Measurements from ENCODE around the gene PRPF39. TPM values are rescaled to one million over a fixed set of nuclear protein-coding genes. Genes with fewer than 3 reads are reported as not detected.

Gene PRPF39
- polyA plus RNA-seq, 1 of the 3 experiments (the other 2 are of a cell fraction): 14.6 TPM

- no peak overlapping the region for H3K9ac ChIP-seq
- no peak overlapping the region for H3K4me2 ChIP-seq
- no peaks in the 10 kb centered on the region for H3K27me3 ChIP-seq (ENCODE audit: insufficient read depth)
- H3K4me1 ChIP-seq (ENCODE audit: control insufficient read depth in 1 of 2, insufficient read depth in 2 of 2, low read depth in 1 of 2, low read length in 1 of 2): no peaks in the 10 kb centered on the region
- TF ChIP-seq CTCF (IDR thresholded peaks at IDR 0.05) (no peak), JUND (IDR thresholded peaks at IDR 0.05) (no peak), ELF1 (IDR thresholded peaks at IDR 0.05) (no peak), MAX (IDR thresholded peaks at IDR 0.05; ENCODE audit: low read depth) (no peak), GABPA (IDR thresholded peaks at IDR 0.05; ENCODE audit: low read depth) (no peak), USF1 (IDR thresholded peaks at IDR 0.05; ENCODE audit: borderline replicate concordance, low read depth) (no peak), TCF12 (IDR thresholded peaks at IDR 0.05) (no peak)
- H3F3A ChIP-seq (replicated peaks; ENCODE audit: insufficient read depth): no peaks in the 10 kb centered on the region
- no peak overlapping the region for H2AFZ ChIP-seq (ENCODE audit: low read depth)
- H3K9me3 ChIP-seq: no peaks in the 10 kb centered on the region
- H3K36me3 ChIP-seq (replicated peaks in 1 of 2; ENCODE audit: control insufficient read depth in 1 of 2, insufficient read depth in 2 of 2, low read length in 1 of 2): peaks cover 0 to 2% of the 10 kb centered on the region in 2 experiments
- H4K20me1 ChIP-seq (ENCODE audit: insufficient read depth): no peaks in the 10 kb centered on the region
- H3K9me2 ChIP-seq: no peaks in the 10 kb centered on the region
- no peak overlapping the region for H3K4me3 ChIP-seq (ENCODE audit: low read depth in 2 of 2, low read length in 1 of 2)
- H3K27ac ChIP-seq (ENCODE audit: low read depth in 2 of 2, low read length in 1 of 2): no peak overlapping the region
- 100% methylated on average over 1 of the region's 2 CpGs for WGBS (ENCODE audit: low lambda C conversion rate)
- H3K79me2 ChIP-seq (ENCODE audit: insufficient read depth): no peaks in the 10 kb centered on the region
- CTCF ChIA-PET: no interaction called here
- no peak for DNase-seq
- POLR2A ChIA-PET: no interaction called here
Observed at GRCh38 chr14:45039390-45039789, 44.5 kb upstream of the PRPF39 start.

DNA sequence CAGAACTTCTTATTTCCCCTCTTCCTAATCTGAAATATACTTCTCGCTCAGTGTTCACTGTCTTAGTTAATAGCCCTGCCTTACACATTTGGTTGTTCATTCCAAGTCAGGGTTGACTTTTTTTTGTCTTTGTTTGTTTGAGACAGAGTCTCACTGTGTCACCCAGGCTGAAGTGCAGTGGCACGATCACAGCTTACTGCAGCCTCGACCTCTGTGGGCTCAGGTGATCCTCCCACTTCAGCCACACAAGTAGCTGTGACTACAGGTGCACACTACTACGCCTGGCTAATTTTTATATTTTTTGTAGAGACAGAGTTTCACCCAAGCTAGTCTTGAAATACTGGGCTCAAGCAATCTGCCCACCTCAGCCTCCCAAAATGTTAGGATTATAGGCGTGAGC, 42.3 kb upstream of the PRPF39 start:
- ChIA-PET CTCF (no interaction called here), POLR2A (no interaction called here)
- Histone ChIP-seq H3K9ac (no peak overlapping the region), H4K20me1 (ENCODE audit: insufficient read depth) (no peaks in the 10 kb centered on the region), H3K9me3 (no peaks in the 10 kb centered on the region), H3K36me3 (replicated peaks in 1 of 2; ENCODE audit: control insufficient read depth in 1 of 2, insufficient read depth in 2 of 2, low read length in 1 of 2) (peaks cover 4% of the 10 kb centered on the region in 2 experiments), H3K4me1 (ENCODE audit: control insufficient read depth in 1 of 2, insufficient read depth in 2 of 2, low read depth in 1 of 2, low read length in 1 of 2) (no peaks in the 10 kb centered on the region), H2AFZ (ENCODE audit: low read depth) (no peak overlapping the region), H3K9me2 (no peaks in the 10 kb centered on the region), H3K4me2 (no peak overlapping the region), H3K79me2 (ENCODE audit: insufficient read depth) (no peaks in the 10 kb centered on the region), H3K27ac (ENCODE audit: low read depth in 2 of 2, low read length in 1 of 2) (no peak overlapping the region), H3F3A (replicated peaks; ENCODE audit: insufficient read depth) (no peaks in the 10 kb centered on the region), H3K4me3 (ENCODE audit: low read depth in 2 of 2, low read length in 1 of 2) (no peak overlapping the region), H3K27me3 (ENCODE audit: insufficient read depth) (no peaks in the 10 kb centered on the region)
- 95% methylated on average over 5 of the region's 5 CpGs for WGBS (ENCODE audit: low lambda C conversion rate)
- DNase-seq: no peak
- TF ChIP-seq ZBTB33 (IDR thresholded peaks at IDR 0.05; ENCODE audit: borderline replicate concordance, low read depth): no peak
- TF ChIP-seq FOSL2 (IDR thresholded peaks at IDR 0.05; ENCODE audit: borderline replicate concordance, low read depth): no peak
- no peak for TF ChIP-seq FOXJ3 (CRISPR knock-in tag; IDR thresholded peaks at IDR 0.05)
- TF ChIP-seq RCOR1 (IDR thresholded peaks at IDR 0.05; ENCODE audit: low read length): no peak
- no peak for TF ChIP-seq FOXM1 (IDR thresholded peaks at IDR 0.05; ENCODE audit: low read depth)
- no peak for TF ChIP-seq SIN3A (IDR thresholded peaks at IDR 0.05; ENCODE audit: borderline replicate concordance, low read depth, low read length)
- no peak for TF ChIP-seq SMC3 (IDR thresholded peaks at IDR 0.05; ENCODE audit: low read depth, low read length)
- TF ChIP-seq EP300 (IDR thresholded peaks at IDR 0.05; ENCODE audit: borderline replicate concordance in 1 of 2, low read depth in 1 of 2, low read length in 1 of 2): no peak
- no peak for TF ChIP-seq GATA2 (CRISPR knock-in tag; IDR thresholded peaks at IDR 0.05)
- TF ChIP-seq REST (IDR thresholded peaks at IDR 0.05; ENCODE audit: low read depth, low read length): no peak
- no peak for TF ChIP-seq EZH2phosphoT487 (IDR thresholded peaks at IDR 0.05; ENCODE audit: borderline replicate concordance, low read depth)
- no peak for TF ChIP-seq RXRA (IDR thresholded peaks at IDR 0.05; ENCODE audit: borderline replicate concordance, low read depth)
- no peak for TF ChIP-seq NFIC (IDR thresholded peaks at IDR 0.05; ENCODE audit: borderline replicate concordance)
- TF ChIP-seq, protein P1, sequence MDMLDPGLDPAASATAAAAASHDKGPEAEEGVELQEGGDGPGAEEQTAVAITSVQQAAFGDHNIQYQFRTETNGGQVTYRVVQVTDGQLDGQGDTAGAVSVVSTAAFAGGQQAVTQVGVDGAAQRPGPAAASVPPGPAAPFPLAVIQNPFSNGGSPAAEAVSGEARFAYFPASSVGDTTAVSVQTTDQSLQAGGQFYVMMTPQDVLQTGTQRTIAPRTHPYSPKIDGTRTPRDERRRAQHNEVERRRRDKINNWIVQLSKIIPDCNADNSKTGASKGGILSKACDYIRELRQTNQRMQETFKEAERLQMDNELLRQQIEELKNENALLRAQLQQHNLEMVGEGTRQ (IDR thresholded peaks at IDR 0.05; ENCODE audit: borderline replicate concordance, low read depth, low read length): no peak
